Epithelial cell of proximal tubule (primary cell): ENCODE results near the gene RIMOC1. TPM values are rescaled to one million over a fixed set of nuclear protein-coding genes. Genes with fewer than 3 reads are reported as not detected.
A peak's percentile ranks its signal among the peaks of the same experiment; 100 is the strongest.

ENCODE experiments used
- DNase-seq: peaks from one replicate; pipeline ENCODE4 v3.0.0-alpha.2; 2011; ENCODE audit warnings: low read depth
- H3K4me3 ChIP-seq: 2 replicates; pipeline ENCODE4 v1.5.1; 2011; ENCODE audit warnings: low read depth, mild to moderate bottlenecking, low read length
- CTCF ChIP-seq: conservative IDR thresholded peaks from 2 replicates; pipeline ENCODE4 v1.5.1; 2012; ENCODE audit warnings: low read depth, mild to moderate bottlenecking, low read length
- total RNA-seq: library from RNA; depleted of rRNA; stranded (reverse); fragments of >200 nt; gene quantifications from 2 replicates; pipeline ENCODE4 v1.2.3, GENCODE V29; 2015

The RIMOC1 gene
- total RNA-seq, 1 donor from 2014 or later = 14.8 TPM

GRCh38 chr5:41869724-41870626 is 34.2 kb upstream of the RIMOC1 start, which contains the start of gene OXCT1:
TSS of gene OXCT1 (minus strand) at chr5:41870425. CDS start at chr5:41870358, 67 bp downstream.
- H3K4me3 ChIP-seq = peak within 1 kb of the TSS; percentile 79
- DNase-seq = no peak
- TF ChIP-seq CTCF = no peak

GRCh38 chr5:41870627-41871048 is 33.5 kb upstream of the RIMOC1 start:
- no peak for DNase-seq
- no peak for TF ChIP-seq CTCF
- peak overlapping the region; percentile 79 for H3K4me3 ChIP-seq

- H3K4me3 ChIP-seq = no peak overlapping the region
- peak; percentile 68 for DNase-seq
- TF ChIP-seq CTCF = no peak
These were observed 32.3 kb upstream of the RIMOC1 start for GRCh38 chr5:41871852-41872251.

GRCh38 chr5:41874512-41875060 is 29.6 kb upstream of the RIMOC1 start:
- TF ChIP-seq CTCF = no peak
- H3K4me3 ChIP-seq = no peak overlapping the region
- DNase-seq = no peak

GRCh38 chr5:41875121-41875520 is 29.0 kb upstream of the RIMOC1 start:
- DNase-seq = no peak
- H3K4me3 ChIP-seq = no peak overlapping the region
- no peak for TF ChIP-seq CTCF

GRCh38 chr5:41876678-41877077 is 27.5 kb upstream of the RIMOC1 start:
- no peak for DNase-seq
- TF ChIP-seq CTCF = no peak
- no peak overlapping the region for H3K4me3 ChIP-seq
